WTC11 (cell line): ENCODE data around the gene TIE1.

Experiments used
- CREM ChIP-seq: sonication (generic); formaldehyde crosslinking; IDR thresholded peaks from 2 replicates; pipeline ENCODE4 v1.8.1; 2022; ENCODE audit warnings: mild to moderate bottlenecking, missing genetic modification reagents, moderate library complexity
- CTCF ChIP-seq: fragments of 200-600 bp; IDR thresholded peaks from 2 replicates; pipeline ENCODE4 v1.8.0; 2022; ENCODE audit warnings: antibody characterized with exemption
- ETV6 ChIP-seq: sonication (generic); formaldehyde crosslinking; IDR thresholded peaks from 2 replicates; pipeline ENCODE4 v1.8.1; 2022; ENCODE audit warnings: mild to moderate bottlenecking, missing genetic modification reagents
- MAX ChIP-seq: sonication (generic); formaldehyde crosslinking; IDR thresholded peaks from 2 replicates; pipeline ENCODE4 v1.8.0; 2022; ENCODE audit warnings: mild to moderate bottlenecking, missing genetic modification reagents

GRCh38 chr1:43288785-43289706 lies 11.7 kb upstream of the TIE1 start:
- no peak for TF ChIP-seq CTCF
- TF ChIP-seq ETV6 (CRISPR knock-in tag), result no peak
- no peak for TF ChIP-seq MAX (CRISPR knock-in tag)
- TF ChIP-seq CREM (CRISPR knock-in tag), result no peak
